ENCODE measurements around the gene IGSF22.

The IGSF22 gene

GRCh38 chr11:18726040-18726439 lies at the start of gene IGSF22:
TSS of gene IGSF22 (minus strand) at chr11:18726188. CDS start at chr11:18724236, 1,952 bp downstream.
- no peak for DNase-seq

- no peak for DNase-seq
Measured at GRCh38 chr11:18774801-18775200, 48.8 kb upstream of the IGSF22 start.

GRCh38 chr11:18773681-18774080 lies 47.7 kb upstream of the IGSF22 start:
- DNase-seq = no peak

DNA sequence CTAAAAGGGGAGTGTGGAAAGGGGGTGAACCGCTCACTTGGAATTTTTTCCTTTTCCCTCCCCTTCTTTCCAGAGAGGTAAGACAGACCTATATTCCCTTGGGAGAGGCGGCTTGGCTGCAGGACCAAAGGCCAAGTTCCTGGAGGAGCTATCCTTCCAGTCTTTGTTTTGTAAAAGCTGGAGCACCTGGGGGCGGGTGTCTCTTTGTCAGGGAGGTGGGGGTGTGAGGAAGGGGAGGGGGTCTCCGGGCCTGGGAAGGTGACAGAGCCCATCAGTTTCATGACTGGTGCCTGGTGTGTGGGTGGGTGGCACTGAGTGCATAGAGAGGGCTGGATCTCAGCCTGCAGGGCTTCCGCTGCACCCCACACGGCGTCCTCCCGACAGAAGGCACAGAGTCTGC lies 47.1 kb upstream of the IGSF22 start:
- DNase-seq = no peak

DNA sequence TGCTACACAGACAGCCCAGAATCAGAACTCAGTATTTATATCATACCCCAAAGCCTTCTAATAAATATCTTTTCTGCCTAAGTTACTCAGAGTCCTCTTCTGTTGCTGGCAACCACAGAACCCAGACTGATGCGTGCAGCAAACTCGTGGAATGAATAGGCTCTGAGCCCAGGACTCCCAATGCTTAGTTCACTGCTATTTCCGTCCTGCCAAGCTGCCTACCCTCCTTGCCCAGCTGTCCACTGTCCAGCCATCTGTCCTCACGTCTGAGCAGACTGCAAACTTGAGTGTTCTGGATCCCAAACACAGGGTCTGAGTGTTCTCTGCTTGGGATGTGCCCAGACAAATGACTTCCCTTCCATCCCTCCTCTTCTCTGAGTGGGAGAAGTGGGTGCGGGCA lies 46.2 kb upstream of the IGSF22 start:
- no peak for DNase-seq

DNA sequence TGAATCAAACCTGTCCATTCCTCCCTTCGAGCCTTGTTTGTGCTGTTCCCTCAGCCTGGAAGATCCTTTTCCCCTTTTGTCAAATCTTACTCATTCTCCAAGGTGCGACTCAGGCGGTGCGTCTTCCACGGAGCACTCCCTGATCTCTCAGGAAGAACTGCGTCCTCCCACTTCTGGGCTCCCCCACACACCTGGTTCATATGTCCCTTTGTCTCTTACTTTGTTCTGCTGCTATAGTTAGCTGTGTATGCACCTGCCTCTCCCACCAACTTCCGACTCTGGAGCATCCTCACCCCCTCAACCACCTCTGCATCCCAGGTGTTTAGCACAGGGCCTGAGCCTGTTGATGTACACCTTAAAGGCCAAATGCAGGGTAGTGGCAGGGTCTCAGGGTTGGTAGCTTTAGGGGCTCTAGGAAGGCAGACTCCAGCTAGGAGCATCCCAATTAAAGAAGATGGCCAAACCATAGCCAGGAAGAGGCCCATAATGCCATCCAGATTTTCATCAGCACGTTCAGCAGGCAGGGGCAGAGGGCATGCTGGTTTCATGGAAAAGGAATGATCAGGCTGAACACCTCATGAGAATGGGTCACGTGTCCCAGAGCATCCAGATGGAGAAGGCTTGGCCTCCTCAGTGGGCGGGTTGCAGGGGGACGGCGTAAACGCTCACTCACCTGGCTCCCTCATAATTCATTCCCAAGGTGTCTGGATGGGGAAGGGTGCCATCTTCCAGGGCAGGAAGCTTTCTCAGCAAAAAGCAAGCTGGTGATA lies 45.5 kb upstream of the IGSF22 start:
- DNase-seq = no peak

- DNase-seq = no peak
Measured at GRCh38 chr11:18770479-18771125, 44.6 kb upstream of the IGSF22 start.

- DNase-seq = no peak
Measured at GRCh38 chr11:18769802-18770456, 43.9 kb upstream of the IGSF22 start.

DNA sequence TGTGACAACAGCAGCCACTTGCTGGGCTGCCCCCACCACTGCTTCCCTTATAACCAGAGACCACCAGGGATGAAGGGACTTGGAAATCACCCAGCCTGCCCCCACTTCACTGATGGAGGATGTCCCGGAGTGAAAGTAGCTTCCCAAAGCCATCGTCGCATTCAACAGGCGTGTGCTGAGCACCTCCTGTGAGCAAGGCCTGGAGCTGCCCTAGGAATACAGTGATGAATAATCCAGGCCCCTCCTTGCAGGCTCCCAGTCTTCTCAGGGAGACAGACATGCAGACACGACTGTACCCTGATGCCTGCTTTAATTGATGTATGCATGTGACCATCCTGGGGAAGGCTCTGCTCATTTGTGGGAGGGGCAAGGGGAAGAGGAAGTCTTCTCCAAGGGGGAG lies 43.0 kb upstream of the IGSF22 start:
- DNase-seq = no peak

- DNase-seq = no peak
Measured at GRCh38 chr11:18768472-18768901, 42.5 kb upstream of the IGSF22 start.

DNA sequence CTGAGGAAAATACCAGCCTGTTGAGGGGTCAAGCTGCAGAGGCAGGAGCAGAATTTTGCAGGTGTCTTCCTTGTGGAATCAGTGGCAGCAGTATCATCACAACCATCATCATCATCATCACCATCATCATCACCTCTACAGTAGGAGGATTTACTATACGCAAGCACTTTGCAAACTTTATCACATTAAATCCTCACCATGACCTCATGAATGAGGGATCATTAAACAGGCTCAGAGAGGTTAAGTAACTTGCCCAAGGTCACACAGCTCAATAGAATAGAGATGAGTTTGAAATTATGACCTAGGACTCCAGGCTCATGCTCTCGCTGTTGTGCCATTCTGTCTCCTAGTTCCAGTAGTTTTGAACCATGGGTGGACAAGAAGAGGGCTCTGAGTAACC lies 40.0 kb upstream of the IGSF22 start:
- DNase-seq = no peak

DNA sequence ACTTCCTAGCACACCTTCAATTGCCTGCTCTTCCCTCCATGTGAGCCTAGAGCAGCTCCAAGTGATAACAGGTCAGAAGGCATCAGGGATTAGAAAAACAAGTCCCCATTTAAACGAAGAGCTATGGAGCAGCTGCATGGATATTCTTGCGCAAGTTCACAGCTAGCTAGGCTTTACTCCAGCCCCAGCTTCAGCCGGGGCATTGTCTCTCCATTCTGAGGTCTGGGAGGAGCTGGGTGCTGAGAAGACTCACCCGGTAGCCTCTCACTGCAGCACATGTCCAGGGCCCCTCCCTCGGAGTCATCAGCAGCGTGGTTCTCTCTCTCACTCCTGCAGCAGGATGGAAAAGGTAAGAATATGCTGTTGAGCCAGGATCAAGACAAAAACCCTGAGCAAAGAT lies 39.6 kb upstream of the IGSF22 start:
- no peak for DNase-seq

DNA sequence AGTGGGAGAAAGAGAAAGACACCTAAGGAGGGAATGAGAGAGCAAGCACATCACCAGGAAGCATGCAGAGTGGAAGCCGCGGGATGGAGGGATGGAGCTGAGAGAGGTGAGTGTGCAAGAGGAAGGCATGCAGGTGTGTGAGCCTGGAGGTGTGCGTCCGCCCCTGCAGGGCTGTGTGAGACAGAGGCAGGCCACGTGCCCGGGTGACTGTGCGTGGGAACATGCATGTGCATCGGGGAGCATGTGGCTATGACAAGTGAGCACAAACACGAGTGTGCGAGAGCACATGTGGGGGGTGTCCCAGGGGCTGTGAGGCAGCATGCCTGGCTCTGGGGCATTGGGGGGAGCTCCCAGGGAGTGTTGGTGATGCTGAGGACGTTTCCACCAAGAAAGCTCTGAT lies 35.8 kb upstream of the IGSF22 start:
- DNase-seq = no peak

DNA sequence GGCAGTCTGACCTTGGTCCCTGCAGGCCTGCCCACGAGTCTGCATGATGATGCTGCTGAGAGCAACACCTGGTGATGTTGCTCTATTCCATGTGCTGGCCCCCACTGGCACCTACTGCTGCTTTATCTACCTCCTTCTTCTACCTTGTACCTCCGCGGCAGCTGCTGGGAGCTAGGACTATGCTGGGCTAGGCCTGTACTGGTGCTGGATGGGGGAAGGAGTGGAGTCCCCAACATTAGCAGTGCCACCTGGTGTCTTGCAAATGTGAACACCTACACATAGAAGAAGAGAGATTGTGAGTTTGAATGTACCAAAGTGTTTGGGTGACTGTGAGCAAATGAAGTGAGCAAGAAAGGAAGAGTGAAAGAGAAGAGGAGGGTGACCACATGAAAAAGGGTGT lies 35.2 kb upstream of the IGSF22 start:
- no peak for DNase-seq

GRCh38 chr11:18757811-18758210 lies 31.8 kb upstream of the IGSF22 start:
- no peak for DNase-seq

DNA sequence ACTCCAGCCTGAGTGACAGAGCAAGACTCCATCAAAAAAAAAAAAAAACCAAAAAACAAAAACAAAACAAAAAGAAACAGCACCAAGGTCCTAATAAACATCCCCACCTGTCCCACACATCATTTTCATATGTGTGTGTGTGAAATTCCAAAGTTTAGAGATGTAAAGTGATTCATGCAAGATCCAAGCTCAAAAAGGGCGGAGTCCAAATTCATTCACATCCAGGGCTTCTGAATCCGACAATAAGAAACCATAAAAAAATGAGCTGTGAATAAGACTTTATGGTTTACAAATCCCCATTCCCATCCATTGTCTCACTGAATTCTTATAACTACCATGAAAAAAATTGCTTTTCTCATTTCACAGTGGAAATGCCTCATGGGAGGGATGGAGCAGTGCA lies 30.9 kb upstream of the IGSF22 start:
- no peak for DNase-seq

DNA sequence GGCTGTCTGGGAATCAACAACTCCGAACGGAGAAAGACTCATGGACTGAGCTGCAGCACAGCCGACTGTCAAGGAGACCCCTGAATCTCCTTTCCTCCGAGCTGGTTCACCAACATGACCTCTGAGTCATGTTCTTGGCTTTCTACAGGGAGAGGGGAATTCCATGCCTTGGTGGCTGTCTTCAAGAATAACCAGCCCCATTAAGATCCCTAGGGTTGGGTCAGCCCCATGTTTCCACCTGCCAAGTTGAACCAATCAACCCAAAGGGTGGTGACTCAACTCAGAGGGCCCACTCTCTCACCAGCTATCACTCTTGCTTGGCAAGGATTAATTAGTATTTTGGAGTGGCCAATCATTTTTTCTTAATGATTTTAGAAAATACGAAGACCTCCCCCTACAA lies 28.3 kb upstream of the IGSF22 start:
- DNase-seq = no peak

- no peak for DNase-seq
Measured at GRCh38 chr11:18752502-18752901, 26.5 kb upstream of the IGSF22 start.

- no peak for DNase-seq
Measured at GRCh38 chr11:18750944-18751343, 25.0 kb upstream of the IGSF22 start.

- no peak for DNase-seq
Measured at GRCh38 chr11:18749681-18750319, 23.8 kb upstream of the IGSF22 start.

- no peak for DNase-seq
Measured at GRCh38 chr11:18748766-18749365, 22.9 kb upstream of the IGSF22 start.

DNA sequence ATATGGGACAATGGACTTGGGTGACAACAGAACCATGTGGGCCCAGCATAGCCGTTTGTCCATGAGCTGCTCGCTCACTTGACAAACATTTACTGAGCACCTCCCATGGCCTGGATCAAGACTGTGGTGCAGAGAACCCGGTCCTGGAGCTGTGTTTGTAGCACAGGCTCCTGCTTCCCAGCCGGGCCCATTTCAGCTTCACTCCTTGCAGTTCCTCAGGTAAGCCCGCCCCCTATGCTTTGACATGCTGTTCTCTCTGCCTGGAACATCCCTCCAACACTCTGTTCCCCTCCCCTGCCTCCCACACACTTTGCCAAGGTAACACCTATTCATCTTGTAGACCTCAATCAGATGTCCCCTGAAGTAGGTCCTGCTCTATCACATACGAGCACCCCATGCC lies 19.3 kb upstream of the IGSF22 start:
- DNase-seq = no peak

- no peak for DNase-seq
Measured at GRCh38 chr11:18743900-18744514, 18.0 kb upstream of the IGSF22 start.

All from NCI-H146 (cell line).